H1 (cell line): ENCODE results near the gene NDUFS8. TPM values are rescaled to one million over a fixed set of nuclear protein-coding genes. Genes with fewer than 3 reads are reported as not detected.
A peak's percentile ranks its signal among the peaks of the same experiment; 100 is the strongest.

Experiments used
- CTCF ChIA-PET: fragments of 300-600 bp; sonication (Branson Sonifier 250); formaldehyde crosslinking; loops from one replicate; lab custom pipeline; 2021; ENCODE audit not compliant: partially characterized antibody; lab: Charles Lee
- POLR2A ChIA-PET: fragments of 300-600 bp; sonication (Branson Sonifier 250); formaldehyde crosslinking; loops from one replicate; lab custom pipeline; 2021; ENCODE audit warnings: inconsistent platforms; ENCODE audit not compliant: partially characterized antibody; lab: Charles Lee
- DNase-seq, 2 experiments: peaks; one replicate each; pipeline versions ENCODE4 v3.0.0 to v3.0.0-alpha.2; 2010 to 2022; ENCODE audit warnings: low spot score in 2 of 2, low read depth in 1 of 2, mixed read lengths in 1 of 2
- FAIRE-seq: peaks from 2 replicates; lab custom pipeline; 2011; peaks lifted over from hg19 to GRCh38; lab: Jason Lieb, UNC
- H2AFZ ChIP-seq: 2 replicates; pipeline ENCODE4 v1.8.1; 2012; ENCODE audit warnings: low read length, inconsistent platforms
- H2AK5ac ChIP-seq: 2 replicates; pipeline ENCODE4 v1.6.1; 2013; ENCODE audit warnings: low read depth, low read length
- H2BK120ac ChIP-seq: replicated peaks from 2 replicates; pipeline ENCODE3; 2013; ENCODE audit warnings: low read depth, low read length, inconsistent platforms
- H2BK12ac ChIP-seq: 2 replicates; pipeline ENCODE4 v1.6.1; 2013; ENCODE audit warnings: low read depth, low read length
- H2BK15ac ChIP-seq: 2 replicates; pipeline ENCODE4 v1.6.1; 2013; ENCODE audit warnings: low read length
- H2BK20ac ChIP-seq: 2 replicates; pipeline ENCODE4 v1.6.1; 2013; ENCODE audit warnings: low read length
- H2BK5ac ChIP-seq: 2 replicates; pipeline ENCODE4 v1.6.1; 2013; ENCODE audit warnings: low read depth, low read length
- H3K14ac ChIP-seq: 2 replicates; pipeline ENCODE4 v1.6.1; 2013; ENCODE audit warnings: inconsistent platforms; ENCODE audit not compliant: insufficient read length
- H3K18ac ChIP-seq: 2 replicates; pipeline ENCODE4 v1.6.1; 2013; ENCODE audit warnings: low read length; ENCODE audit errors: extremely low read depth
- H3K23ac ChIP-seq: 2 replicates; pipeline ENCODE4 v1.6.1; 2013; ENCODE audit warnings: inconsistent platforms; ENCODE audit not compliant: insufficient read length
- H3K23me2 ChIP-seq: 2 replicates; pipeline ENCODE4 v1.6.1; 2013; ENCODE audit warnings: low read depth, low read length
- H3K27ac ChIP-seq: 2 replicates; pipeline ENCODE4 v1.6.1; 2011; ENCODE audit warnings: low read depth, low read length, inconsistent platforms
- H3K27me3 ChIP-seq, 4 experiments: replicated peaks in 1 of 4; 1 replicate in 1 of 4; 2 replicates in 3 of 4; pipeline versions ENCODE4 v1.6.1 to v1.8.1; 2011 to 2013; ENCODE audit warnings: low read length in 3 of 4, mild to moderate bottlenecking in 3 of 4, inconsistent platforms in 2 of 4, mixed read lengths in 2 of 4, moderate library complexity in 1 of 4; ENCODE audit not compliant: control insufficient read depth in 3 of 4, insufficient read depth in 3 of 4; ENCODE audit errors: extremely low read depth in 1 of 4
- H3K36me3 ChIP-seq, 4 experiments: 2 replicates each; pipeline versions ENCODE4 v1.6.1 to v1.8.1; 2011 to 2013; ENCODE audit warnings: mild to moderate bottlenecking in 4 of 4, low read length in 3 of 4, moderate library complexity in 2 of 4, control low read depth in 1 of 4, inconsistent platforms in 1 of 4; ENCODE audit not compliant: insufficient read depth in 4 of 4, control insufficient read depth in 2 of 4
- H3K4ac ChIP-seq: replicated peaks from 2 replicates; pipeline ENCODE3; 2013; ENCODE audit warnings: low read length, low read depth, mixed read lengths, inconsistent platforms; ENCODE audit not compliant: insufficient read length
- H3K4me1 ChIP-seq, 4 experiments: replicated peaks in 1 of 4; 1 replicate in 1 of 4; 2 replicates in 3 of 4; pipeline versions ENCODE4 v1.6.1 to v1.8.1; 2011 to 2013; ENCODE audit warnings: low read length in 3 of 4, inconsistent platforms in 2 of 4, mixed read lengths in 1 of 4; ENCODE audit not compliant: insufficient read depth in 4 of 4, control insufficient read depth in 3 of 4
- H3K4me2 ChIP-seq, 2 experiments: 2 replicates each; pipeline versions ENCODE4 v1.6.1 to v1.8.1; 2011 to 2013; ENCODE audit warnings: low read depth in 2 of 2, low read length in 2 of 2, control low read depth in 1 of 2, inconsistent platforms in 1 of 2, mild to moderate bottlenecking in 1 of 2; ENCODE audit not compliant: insufficient read depth in 1 of 2
- H3K4me3 ChIP-seq, 4 experiments: fragments of 200-600, 300-600 bp in 1 of 4; sonication (generic), shearing (Covaris generic), sonication (Bioruptor Twin) in 1 of 4; 2 replicates each; pipeline versions ENCODE4 v1.5.1 to v1.8.1; 2011 to 2016; ENCODE audit warnings: low read length in 4 of 4, low read depth in 3 of 4, control low read depth in 2 of 4, inconsistent platforms in 2 of 4, mild to moderate bottlenecking in 2 of 4, mixed read lengths in 1 of 4, moderate library complexity in 1 of 4; ENCODE audit not compliant: insufficient read depth in 2 of 4; ENCODE audit errors: extremely low read depth in 1 of 4
- H3K56ac ChIP-seq: replicated peaks from 2 replicates; pipeline ENCODE3; 2013; ENCODE audit warnings: low read depth, mild to moderate bottlenecking, mixed read lengths, low read length, inconsistent platforms; ENCODE audit not compliant: insufficient read length
- H3K79me1 ChIP-seq: 2 replicates; pipeline ENCODE4 v1.6.1; 2013; ENCODE audit warnings: low read depth, low read length, control low read depth
- H3K79me2 ChIP-seq, 2 experiments: 2 replicates each; pipeline versions ENCODE4 v1.6.1 to v1.8.1; 2012 to 2013; ENCODE audit warnings: low read length in 2 of 2, mild to moderate bottlenecking in 2 of 2, inconsistent platforms in 1 of 2; ENCODE audit not compliant: insufficient read depth in 2 of 2, control insufficient read depth in 1 of 2
- H3K9ac ChIP-seq, 4 experiments: replicated peaks in 1 of 4; 1 replicate in 1 of 4; 2 replicates in 3 of 4; pipeline versions ENCODE4 v1.6.1 to v1.8.1; 2011 to 2013; ENCODE audit warnings: low read depth in 3 of 4, low read length in 3 of 4, control low read depth in 2 of 4, mild to moderate bottlenecking in 2 of 4, moderate library complexity in 2 of 4, inconsistent platforms in 1 of 4; ENCODE audit errors: extremely low read depth in 1 of 4
- H3K9me3 ChIP-seq, 2 experiments: 2 replicates each; pipeline versions ENCODE4 v1.6.1 to v1.8.1; 2012 to 2013; ENCODE audit warnings: mild to moderate bottlenecking in 2 of 2, moderate library complexity in 2 of 2, control low read depth in 1 of 2, inconsistent platforms in 1 of 2, low read depth in 1 of 2, low read length in 1 of 2, mixed read lengths in 1 of 2; ENCODE audit not compliant: insufficient read depth in 2 of 2
- H4K20me1 ChIP-seq, 2 experiments: replicated peaks in 1 of 2; 2 replicates each; pipeline versions ENCODE3 to v1.8.1; 2011 to 2013; ENCODE audit warnings: inconsistent platforms in 2 of 2, low read length in 2 of 2, mild to moderate bottlenecking in 1 of 2; ENCODE audit not compliant: insufficient read depth in 2 of 2, control insufficient read depth in 1 of 2
- H4K5ac ChIP-seq: 2 replicates; pipeline ENCODE4 v1.6.1; 2013; ENCODE audit warnings: low read length, low read depth, mixed read lengths, inconsistent platforms; ENCODE audit not compliant: insufficient read length
- H4K8ac ChIP-seq: 2 replicates; pipeline ENCODE4 v1.8.0; 2013; ENCODE audit warnings: mild to moderate bottlenecking, moderate library complexity, low read length, inconsistent platforms; ENCODE audit not compliant: insufficient read depth; ENCODE audit errors: extremely low read depth
- H4K91ac ChIP-seq: replicated peaks from 2 replicates; pipeline ENCODE3; 2013; ENCODE audit warnings: low read length, mixed read lengths, inconsistent platforms; ENCODE audit not compliant: insufficient read length
- CEBPB ChIP-seq: IDR thresholded peaks from 2 replicates; pipeline ENCODE4 v1.6.1; 2012; ENCODE audit warnings: low read depth, low read length
- EZH2 ChIP-seq: fragments of 200-600 bp; sonication (generic); IDR thresholded peaks from 2 replicates; pipeline ENCODE4 v1.7.1; 2012; ENCODE audit warnings: low read depth, mild to moderate bottlenecking, moderate library complexity, low read length, inconsistent platforms; ENCODE audit not compliant: severe bottlenecking
- KDM1A ChIP-seq: fragments of 200-600, 300-600 bp; sonication (generic); IDR thresholded peaks from 2 replicates; pipeline ENCODE4 v1.7.1; 2016; ENCODE audit warnings: mild to moderate bottlenecking, low read length, borderline replicate concordance
- MAFK ChIP-seq: IDR thresholded peaks from 2 replicates; pipeline ENCODE4 v1.6.1; 2012; ENCODE audit warnings: low read depth, mild to moderate bottlenecking, improper control_type of control experiment, low read length
- NANOG ChIP-seq: IDR thresholded peaks from 2 replicates; pipeline ENCODE4 v1.6.1; 2011; ENCODE audit warnings: low read length, low read depth, mild to moderate bottlenecking, inconsistent platforms; ENCODE audit not compliant: insufficient read depth, poor library complexity, severe bottlenecking
- POLR2A ChIP-seq, 2 experiments: IDR thresholded peaks; 1 replicate in 1 of 2; 2 replicates in 1 of 2; pipeline ENCODE4 v1.6.1; 2011; ENCODE audit warnings: low read depth in 2 of 2, low read length in 2 of 2, mild to moderate bottlenecking in 2 of 2; ENCODE audit errors: control extremely low read depth in 1 of 2
- POLR2AphosphoS5 ChIP-seq: IDR thresholded peaks from 2 replicates; pipeline ENCODE4 v1.6.1; 2011; ENCODE audit warnings: low read depth, low read length
- RFX5 ChIP-seq: IDR thresholded peaks from 2 replicates; pipeline ENCODE4 v1.6.1; 2011; ENCODE audit warnings: low read depth, low read length, improper control_type of control experiment, borderline replicate concordance
- SIRT6 ChIP-seq: IDR thresholded peaks from one replicate; pipeline ENCODE4 v1.7.1; 2012; ENCODE audit warnings: low read length, inconsistent platforms
- SRF ChIP-seq: IDR thresholded peaks from 2 replicates; pipeline ENCODE4 v1.6.1; 2011; ENCODE audit warnings: mild to moderate bottlenecking, low read depth, low read length, moderate library complexity
- SUZ12 ChIP-seq: fragments of 200-600 bp; sonication (generic); IDR thresholded peaks from 2 replicates; pipeline ENCODE4 v1.6.1; 2012; ENCODE audit warnings: mild to moderate bottlenecking, inconsistent platforms, low read length, moderate library complexity, mixed read lengths
- TAF7 ChIP-seq: optimal IDR thresholded peaks from 2 replicates; pipeline ENCODE3; 2011; ENCODE audit warnings: low read depth, mild to moderate bottlenecking, inconsistent platforms, low read length, moderate library complexity, borderline replicate concordance
- TBP ChIP-seq: IDR thresholded peaks from 2 replicates; pipeline ENCODE4 v1.6.1; 2011; ENCODE audit warnings: low read depth, low read length, improper control_type of control experiment
- TEAD4 ChIP-seq: IDR thresholded peaks from 2 replicates; pipeline ENCODE4 v1.6.1; 2012; ENCODE audit warnings: low read depth, low read length, inconsistent platforms, mixed read lengths
- ZNF274 ChIP-seq: IDR thresholded peaks from 2 replicates; pipeline ENCODE4 v1.7.0; 2012; ENCODE audit warnings: low read length, borderline replicate concordance; ENCODE audit errors: extremely low read depth
- WGBS, 2 experiments: shearing (Covaris generic) in 1 of 2; methylation state at CpG; one replicate each; pipeline versions ENCODE4 v1.1.6 to v1.1.7; 2013 to 2015; ENCODE audit warnings: low lambda C conversion rate in 2 of 2, mixed read lengths in 2 of 2, inconsistent platforms in 1 of 2, low coverage in 1 of 2, missing lambda C conversion rate in 1 of 2; ENCODE audit not compliant: insufficient replicate concordance in 2 of 2, insufficient coverage in 1 of 2, insufficient read length in 1 of 2; ENCODE audit errors: extremely low coverage in 1 of 2, missing lambda C conversion rate in 1 of 2; 5-methylcytosine and 5-hydroxymethylcytosine counted together
- polyA plus RNA-seq, 7 experiments: library from polyadenylated mRNA; depleted of rRNA in 3 of 7; stranded (reverse) in 5 of 7; unstranded in 2 of 7; fragments of >200 nt in 5 of 7; fragments of 200-250 nt in 2 of 7; gene quantifications; 1 replicate in 5 of 7; 2 replicates in 1 of 7; 4 replicates in 1 of 7; pipeline versions ENCODE4 v1.2.1 to v1.2.3, GENCODE V29; 2011 to 2013; ENCODE audit warnings: missing spikeins in 2 of 7, mixed read lengths in 2 of 7
- total RNA-seq: library from RNA; stranded (reverse); fragmentation: NEBNext Ultra II Directional; extraction: Animal tissue kit (Norgen Biotek cat#: 25700); gene quantifications from 2 replicates; pipeline ENCODE4 v1.2.1, GENCODE V29; 2021

NDUFS8 gene
- total and polyA plus RNA-seq, 2 of the 8 experiments (the other 6 are each of a cell fraction or from before 2014, with no cell fraction given): 182 to 291 TPM

DNA sequence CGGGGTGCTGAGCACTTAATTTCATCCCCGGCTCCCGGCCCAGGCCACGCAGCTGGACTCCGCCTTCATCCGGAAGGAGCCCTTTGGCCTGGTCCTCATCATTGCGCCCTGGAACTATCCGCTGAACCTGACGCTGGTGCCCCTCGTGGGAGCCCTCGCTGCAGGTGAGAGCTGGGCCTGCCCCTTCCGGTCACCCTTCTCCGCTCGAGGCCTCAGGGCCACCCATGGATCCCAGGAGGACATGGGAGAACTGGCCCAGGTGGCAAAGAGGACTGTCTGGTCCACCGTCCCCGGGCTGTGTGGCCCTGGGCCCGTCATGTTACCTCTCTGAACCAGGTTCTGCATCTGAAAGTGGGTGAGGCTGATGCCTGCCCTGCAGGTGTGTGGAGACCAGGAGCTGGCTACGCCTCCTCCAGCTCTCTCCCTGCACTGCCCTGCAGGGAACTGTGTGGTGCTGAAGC, 11.7 kb upstream of the NDUFS8 start:
- ChIA-PET POLR2A (interaction anchor here (0.6 to 3.8 kb wide), 3 partner anchors 9 to 22 kb away, joined by 3 to 17 read pairs (median 4); partner anchors contain the start of gene ALDH3B1), CTCF (interaction anchor here (0.6 to 4.3 kb wide), 7 partner anchors 8 to 344 kb away, joined by 3 to 40 read pairs (median 4); partner anchors contain the start of genes ALDH3B1 and UNC93B1)
- Histone ChIP-seq H4K5ac (no peak overlapping the region), H3K79me1 (no peaks in the 10 kb centered on the region), H3K23ac (no peak overlapping the region), H3K4me1 (peaks cover 0 to 12% (median 4%) of the 10 kb centered on the region in 4 experiments; a peak in 4 of 7 replicates), H3K79me2 (no peaks in the 10 kb centered on the region), H2AK5ac (no peak overlapping the region), H3K4me3 (no peak overlapping the region), H3K36me3 (no peaks in the 10 kb centered on the region), H3K23me2 (no peaks in the 10 kb centered on the region), H3K18ac (no peak overlapping the region), H3K27ac (no peak overlapping the region), H4K91ac (no peak overlapping the region), H3K9ac (0 out of 7 replicates have a peak overlapping the region, but pooled peaks of 1 of the 4 experiments have one; percentile 2), H2BK15ac (no peak overlapping the region), H3K14ac (no peak overlapping the region), H2BK12ac (no peak overlapping the region), H4K8ac (peak overlapping the region; percentile 68; the same call in 1 of the 2 replicates), H2BK5ac (no peak overlapping the region), H3K56ac (no peak overlapping the region), H3K9me3 (no peaks in the 10 kb centered on the region), H3K4me2 (no peak overlapping the region), H3K27me3 (no peaks in the 10 kb centered on the region), H3K4ac (no peak overlapping the region), H2BK20ac (no peak overlapping the region), H2BK120ac (no peak overlapping the region), H2AFZ (no peak overlapping the region), H4K20me1 (no peaks in the 10 kb centered on the region)
- 92% methylated on average over 18 of the region's 18 CpGs; no CpG with 5 or more reads in 1 of the 2 experiments for WGBS, 2 experiments
- DNase-seq (no peak), FAIRE-seq (no peak)
- TF ChIP-seq KDM1A: no peak
- TF ChIP-seq SUZ12: no peak
- no peak for TF ChIP-seq MAFK
- TF ChIP-seq RFX5: no peak
- TF ChIP-seq SRF: no peak
- TF ChIP-seq NANOG: no peak
- TF ChIP-seq POLR2A (IDR thresholded peaks at IDR 0.05; ENCODE audit: control extremely low read depth in 1 of 2, low read depth in 2 of 2, low read length in 2 of 2): no peak
- no peak for TF ChIP-seq ZNF274
- no peak for TF ChIP-seq POLR2AphosphoS5
- no peak for TF ChIP-seq TBP
- TF ChIP-seq TEAD4: no peak
- no peak for TF ChIP-seq SIRT6
- TF ChIP-seq CEBPB: no peak
- TF ChIP-seq EZH2: no peak
- no peak for TF ChIP-seq TAF7
